Stimulated activated naive CD8-positive, alpha-beta T cell treated with anti-CD3 and anti-CD28 coated beads, Interleukin-15, amount 100 ng/mL, for 72 hours (primary cell): ENCODE data around the gene FAM171A1.
"Not testable (repeated sequence)": the region's sequence is repeated elsewhere in the genome, so short reads cannot be mapped to it uniquely, and the experiment has no call there.

Source experiments
- ATAC-seq: fragments of 150-1000 bp; cut with Tn5 transposase; 2 replicates; pipeline ENCODE4 v1.10.0; 2021; ENCODE audit warnings: mild to moderate bottlenecking, moderate library complexity
- DNase-seq, 2 donors: peaks; one replicate each; pipeline ENCODE4 v3.0.0; 2021 to 2022
- H3K27ac Mint-ChIP-seq, 2 donors: one replicate each; pipeline ENCODE4 v1.8.0; 2022; ENCODE audit warnings: mild to moderate bottlenecking in 2 of 2, mixed read lengths in 2 of 2, moderate library complexity in 2 of 2
- H3K27me3 Mint-ChIP-seq: one replicate; pipeline ENCODE4 v1.8.0; 2022; ENCODE audit warnings: mixed read lengths
- H3K4me1 Mint-ChIP-seq: one replicate; pipeline ENCODE4 v1.8.0; 2022; ENCODE audit warnings: mild to moderate bottlenecking, mixed read lengths
- H3K4me3 Mint-ChIP-seq, 2 donors: one replicate each; pipeline ENCODE4 v1.8.0; 2022; ENCODE audit warnings: mild to moderate bottlenecking in 2 of 2, mixed read lengths in 2 of 2, moderate library complexity in 1 of 2
- H3K9me3 Mint-ChIP-seq, 2 donors: one replicate each; pipeline ENCODE4 v1.8.0; 2022; ENCODE audit warnings: mixed read lengths in 2 of 2

Gene FAM171A1

DNA sequence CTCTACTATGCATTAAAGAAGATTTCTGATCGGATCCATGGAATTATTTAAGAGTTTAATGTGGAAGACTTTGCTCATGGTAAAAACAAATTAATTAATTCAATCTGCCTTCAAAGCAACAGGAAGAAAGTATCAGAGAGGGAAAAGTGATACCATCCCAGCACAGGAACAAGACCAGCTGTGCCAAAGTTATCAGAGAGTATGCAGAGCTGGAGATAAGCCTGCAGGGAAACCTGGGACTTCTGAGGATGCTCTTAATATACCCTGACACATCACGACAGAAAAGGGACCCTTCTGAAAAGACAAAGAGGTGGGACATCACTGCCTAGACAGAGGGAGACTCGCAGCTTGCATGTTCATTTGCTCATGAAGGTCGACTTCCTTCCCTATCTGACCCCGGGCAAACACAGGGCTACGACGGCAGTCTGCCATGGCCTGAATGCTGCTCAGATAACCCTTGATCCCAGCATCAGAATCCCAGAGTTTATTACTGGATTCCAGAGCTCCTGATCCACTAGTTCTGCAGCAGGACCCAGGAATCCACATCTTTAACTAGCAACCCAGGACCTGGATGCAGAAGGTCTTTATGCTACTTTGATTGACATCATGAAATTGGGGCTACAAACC lies 29.5 kb downstream of the FAM171A1 start:
- Mint-ChIP-seq H3K27ac (no peak overlapping the region), H3K4me1 (no peaks in the 10 kb centered on the region), H3K4me3 (no peak overlapping the region), H3K9me3 (no peaks in the 10 kb centered on the region), H3K27me3 (peaks cover 10% of the 10 kb centered on the region)
- ATAC-seq (no peak), DNase-seq (no peak)

DNA sequence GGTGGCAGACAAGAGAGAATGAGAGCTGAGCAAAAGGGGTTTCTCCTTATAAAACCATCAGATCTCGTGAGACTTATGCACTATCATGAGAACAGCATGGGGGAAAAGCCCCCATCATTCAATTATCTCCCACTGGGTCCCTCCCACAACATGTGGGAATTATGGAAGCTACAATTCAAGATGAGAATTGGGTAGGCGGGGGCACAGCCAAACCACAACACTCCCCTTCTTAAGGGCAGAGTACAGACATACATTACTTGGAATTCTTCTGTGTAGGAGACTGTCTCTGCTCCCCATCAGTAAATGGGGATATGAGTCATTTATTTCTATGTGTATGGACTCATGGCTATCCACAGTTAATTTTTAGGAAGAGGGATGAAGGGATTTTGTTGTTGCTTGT lies 31.2 kb downstream of the FAM171A1 start:
- peaks cover 10% of the 10 kb centered on the region for H3K27me3 Mint-ChIP-seq
- H3K9me3 Mint-ChIP-seq, result no peaks in the 10 kb centered on the region
- no peak for ATAC-seq
- H3K4me3 Mint-ChIP-seq, result no peak overlapping the region
- H3K27ac Mint-ChIP-seq, result no peak overlapping the region
- H3K4me1 Mint-ChIP-seq, result no peaks in the 10 kb centered on the region
- no peak for DNase-seq

DNA sequence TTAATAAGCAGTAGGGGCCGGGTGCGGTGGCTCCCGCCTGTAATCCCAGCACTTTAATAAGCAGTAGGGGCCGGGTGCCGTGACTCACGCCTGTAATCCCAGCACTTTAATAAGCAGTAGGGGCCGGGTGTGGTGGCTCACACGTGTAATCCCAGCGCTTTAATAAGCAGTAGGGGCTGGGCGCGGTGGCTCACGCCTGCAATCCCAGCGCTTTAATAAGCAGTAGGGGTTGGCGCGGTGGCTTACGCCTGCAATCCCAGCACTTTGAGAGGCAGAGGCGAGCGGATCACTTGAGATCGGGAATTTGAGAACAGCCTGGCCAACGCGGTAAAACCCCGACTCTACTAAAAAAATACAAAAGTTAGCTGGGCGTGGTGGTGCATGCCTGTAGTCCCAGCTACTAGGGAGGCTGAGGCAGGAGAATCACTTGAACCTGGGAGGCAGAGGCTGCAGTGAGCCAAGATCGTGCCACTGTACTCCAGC lies 33.6 kb downstream of the FAM171A1 start:
- H3K4me1 Mint-ChIP-seq, DNase-seq, ATAC-seq, H3K27ac Mint-ChIP-seq, H3K4me3 Mint-ChIP-seq, H3K9me3 Mint-ChIP-seq, H3K27me3 Mint-ChIP-seq: not testable (repeated sequence)

DNA sequence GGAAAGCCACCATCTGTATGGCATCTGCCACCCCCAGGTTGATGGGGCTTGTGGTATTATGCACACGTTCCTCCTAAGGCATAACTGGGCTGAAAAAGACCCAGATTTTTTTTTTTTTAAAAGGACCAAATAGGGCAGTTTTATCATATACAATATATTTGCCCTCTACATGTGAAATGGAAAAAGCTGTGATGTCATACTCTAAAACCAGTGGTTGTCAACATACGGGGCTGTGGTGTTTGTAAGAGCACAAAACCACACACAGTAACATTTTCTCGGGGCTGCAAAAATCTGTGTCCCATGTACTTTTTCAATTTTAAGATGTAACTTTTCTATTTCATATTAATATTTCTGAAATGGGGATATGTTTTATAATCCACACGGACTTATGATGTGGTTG lies 34.9 kb downstream of the FAM171A1 start:
- no peaks in the 10 kb centered on the region for H3K9me3 Mint-ChIP-seq
- no peaks in the 10 kb centered on the region for H3K27me3 Mint-ChIP-seq
- no peak overlapping the region for H3K27ac Mint-ChIP-seq
- no peak overlapping the region for H3K4me3 Mint-ChIP-seq
- no peak for DNase-seq
- H3K4me1 Mint-ChIP-seq, result no peaks in the 10 kb centered on the region
- ATAC-seq, result peak; percentile 28

DNA sequence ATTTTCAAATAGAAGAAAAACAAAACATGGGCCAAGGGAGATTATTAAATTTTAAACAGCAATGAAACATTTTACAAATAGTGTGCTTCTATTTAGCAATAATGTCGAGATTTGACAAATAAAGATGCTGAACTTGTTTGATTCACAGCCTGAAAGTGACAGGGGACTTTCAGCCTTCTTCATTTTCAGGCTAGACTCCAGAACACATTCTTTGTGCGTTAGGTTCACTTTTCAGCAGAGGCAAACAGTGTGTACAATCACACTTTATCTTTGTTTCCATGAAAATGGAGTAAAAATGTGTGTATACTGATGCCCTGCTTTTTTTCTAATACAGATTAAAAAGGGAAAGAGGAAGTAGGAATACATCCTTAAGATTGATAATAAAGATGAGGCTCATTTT lies 35.6 kb downstream of the FAM171A1 start:
- no peak overlapping the region for H3K4me3 Mint-ChIP-seq

DNA sequence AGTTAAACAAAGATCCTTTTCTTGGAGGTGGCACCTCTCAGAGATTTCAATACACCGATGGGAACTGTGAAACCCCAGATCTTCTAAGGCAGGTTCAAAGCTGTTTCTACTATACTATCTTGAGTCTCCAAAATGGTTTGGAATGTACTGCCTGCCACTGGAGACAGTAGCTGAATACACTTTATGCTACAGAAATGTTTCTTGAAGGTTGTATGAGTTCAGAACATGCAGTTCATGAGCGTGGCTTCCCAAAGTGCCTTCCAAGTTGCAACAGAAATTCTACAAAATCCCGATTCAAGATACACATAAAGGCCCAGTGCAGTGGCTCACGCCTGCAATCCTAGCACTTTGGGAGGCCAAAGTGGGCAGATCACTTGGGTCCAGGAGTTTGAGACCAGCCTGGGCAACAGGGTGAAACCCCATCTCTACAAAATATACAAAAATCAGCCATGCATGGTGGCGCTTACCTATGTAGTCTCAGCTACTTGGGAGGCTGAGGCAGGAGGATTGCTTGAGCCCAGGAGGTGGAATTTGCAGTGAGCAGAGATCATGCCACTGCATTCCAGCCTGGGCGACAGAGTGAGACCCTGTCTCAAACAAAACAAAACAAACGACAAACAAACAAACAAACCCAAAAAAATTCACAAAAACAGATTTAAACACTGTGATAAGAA lies 36.3 kb downstream of the FAM171A1 start:
- no peak for DNase-seq
- Mint-ChIP-seq H3K4me1 (no peaks in the 10 kb centered on the region), H3K27me3 (no peaks in the 10 kb centered on the region), H3K9me3 (no peaks in the 10 kb centered on the region), H3K4me3 (no peak overlapping the region), H3K27ac (no peak overlapping the region)
- no peak for ATAC-seq

More for the DNA sequence above, 35.6 kb downstream of the FAM171A1 start:
- ATAC-seq (no peak), DNase-seq (no peak)
- Mint-ChIP-seq H3K4me1 (no peaks in the 10 kb centered on the region), H3K27ac (no peak overlapping the region), H3K27me3 (no peaks in the 10 kb centered on the region), H3K9me3 (no peaks in the 10 kb centered on the region)

DNA sequence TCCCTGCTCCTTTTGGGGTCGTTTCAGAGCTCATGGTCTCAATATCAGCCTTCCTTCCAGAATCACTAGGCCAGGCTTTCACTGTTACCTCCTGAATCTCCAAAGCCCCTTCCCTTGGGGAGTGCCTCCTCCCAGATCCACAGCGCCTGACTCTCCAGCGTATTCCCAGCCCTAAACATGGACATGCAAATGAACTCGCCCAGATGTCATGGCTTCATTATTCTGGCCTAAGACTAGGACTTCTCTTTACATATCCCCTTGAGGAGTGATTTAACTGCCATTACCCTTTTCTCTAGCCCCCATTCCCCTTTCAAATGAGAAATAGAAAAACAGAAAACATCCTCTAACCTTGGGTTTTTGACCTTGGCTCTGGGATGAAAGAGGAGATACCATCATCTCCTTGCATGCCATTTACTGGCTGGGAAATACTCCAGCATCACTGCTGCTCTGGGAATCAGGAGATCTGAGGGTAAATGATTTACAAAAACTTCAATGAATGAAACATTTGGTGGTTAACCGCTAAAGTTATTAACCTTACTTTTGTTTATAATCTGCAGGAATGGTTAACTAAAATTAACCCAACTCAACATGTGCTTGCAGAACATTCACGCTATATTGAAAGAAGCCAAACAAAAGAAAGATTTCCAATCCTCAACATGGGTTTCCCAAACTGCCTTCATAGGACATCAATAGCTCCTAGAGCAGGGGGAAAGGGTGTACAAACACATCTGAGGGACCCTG lies 37.0 kb downstream of the FAM171A1 start:
- DNase-seq (no peak), ATAC-seq (no peak)
- H3K4me3 Mint-ChIP-seq, result no peak overlapping the region
- no peaks in the 10 kb centered on the region for H3K27me3 Mint-ChIP-seq
- H3K9me3 Mint-ChIP-seq, result no peaks in the 10 kb centered on the region
- no peaks in the 10 kb centered on the region for H3K4me1 Mint-ChIP-seq
- no peak overlapping the region for H3K27ac Mint-ChIP-seq

DNA sequence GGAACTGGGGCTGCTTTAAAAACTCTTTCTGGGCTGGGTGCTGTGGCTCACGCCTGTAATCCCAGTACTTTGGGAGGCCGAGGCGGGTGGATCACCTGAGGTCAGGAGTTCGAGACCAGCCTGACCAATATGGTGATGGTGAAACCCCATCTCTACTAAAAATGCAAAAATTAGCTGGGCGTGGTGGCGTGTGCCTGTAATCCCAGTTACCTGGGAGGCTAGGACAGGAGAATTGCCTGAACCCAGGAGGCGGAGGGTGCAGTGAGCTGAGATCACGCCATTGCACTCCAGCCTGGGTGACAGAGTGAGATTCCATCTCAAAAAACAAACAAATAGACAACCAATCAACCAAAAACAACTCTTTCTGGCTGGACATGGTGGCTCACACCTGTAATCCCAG lies 37.9 kb downstream of the FAM171A1 start:
- not testable (repeated sequence) for H3K4me1 Mint-ChIP-seq, ATAC-seq, H3K27me3 Mint-ChIP-seq, DNase-seq, H3K9me3 Mint-ChIP-seq, H3K4me3 Mint-ChIP-seq, H3K27ac Mint-ChIP-seq

DNA sequence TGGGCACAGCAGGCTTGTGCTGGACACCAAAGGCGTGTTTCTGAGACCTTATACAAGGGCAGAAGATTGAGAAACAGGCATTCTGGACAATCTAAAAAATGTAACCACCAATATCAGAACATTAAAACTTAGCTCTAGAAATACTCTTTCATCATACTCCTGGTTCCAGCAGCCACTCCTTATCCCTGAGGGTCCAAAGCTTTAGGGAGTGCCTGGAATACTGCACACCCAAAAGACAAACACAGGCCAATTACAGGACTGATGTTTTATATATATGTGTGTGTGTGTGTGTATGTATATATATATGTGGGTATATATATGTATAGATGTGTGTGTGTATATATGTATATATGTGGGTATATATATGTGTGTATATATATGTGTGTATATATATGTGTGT lies 39.6 kb downstream of the FAM171A1 start:
- no peak for DNase-seq
- Mint-ChIP-seq H3K4me3 (no peak overlapping the region), H3K27ac (no peak overlapping the region), H3K27me3 (no peaks in the 10 kb centered on the region), H3K9me3 (no peaks in the 10 kb centered on the region), H3K4me1 (no peaks in the 10 kb centered on the region)
- no peak for ATAC-seq

DNA sequence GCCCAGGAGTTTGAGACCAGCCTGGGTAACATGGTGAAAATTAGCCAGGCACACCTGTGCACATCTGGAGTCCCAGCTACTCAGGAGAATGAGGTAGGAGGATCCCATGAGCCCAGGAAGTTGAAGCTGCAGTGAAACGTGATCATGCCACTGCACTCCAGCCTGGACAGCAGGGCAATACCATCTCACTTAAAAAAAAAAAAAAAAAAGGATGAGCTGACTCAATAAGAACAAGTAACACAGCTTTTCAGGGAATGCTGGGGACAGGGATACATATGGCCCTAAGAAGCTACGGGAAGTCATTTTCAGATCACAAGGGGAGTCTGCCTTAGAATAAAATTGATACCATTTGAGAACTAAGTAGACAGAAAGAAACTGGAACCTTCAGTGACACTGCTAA lies 41.7 kb downstream of the FAM171A1 start:
- H3K4me1 Mint-ChIP-seq, result peaks cover 16% of the 10 kb centered on the region
- no peak for DNase-seq
- H3K4me3 Mint-ChIP-seq, result no peak overlapping the region
- H3K9me3 Mint-ChIP-seq, result no peaks in the 10 kb centered on the region
- ATAC-seq, result no peak
- no peak overlapping the region for H3K27ac Mint-ChIP-seq
- H3K27me3 Mint-ChIP-seq, result no peaks in the 10 kb centered on the region

DNA sequence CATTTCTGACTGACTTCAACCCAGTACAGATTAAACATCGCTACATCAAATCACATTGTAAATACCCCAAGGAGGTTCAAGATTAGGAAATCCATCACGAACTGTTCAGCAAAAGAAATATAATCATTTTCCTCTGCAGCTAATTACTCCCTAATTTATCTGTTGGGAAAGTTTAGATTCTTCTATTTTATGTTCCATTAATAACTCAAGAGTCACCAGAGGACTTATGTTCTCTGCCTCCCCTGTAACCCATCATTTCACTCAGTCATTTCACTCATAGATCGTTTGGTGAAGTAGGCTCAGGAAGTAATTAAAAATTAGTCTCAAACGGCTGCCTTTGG lies 45.2 kb downstream of the FAM171A1 start:
- Mint-ChIP-seq H3K4me1 (peaks cover 16% of the 10 kb centered on the region), H3K9me3 (no peaks in the 10 kb centered on the region), H3K4me3 (no peak overlapping the region), H3K27me3 (no peaks in the 10 kb centered on the region), H3K27ac (peak overlapping the region in 1 of 2 donors; percentile 77)
- ATAC-seq, result no peak
- no peak for DNase-seq

DNA sequence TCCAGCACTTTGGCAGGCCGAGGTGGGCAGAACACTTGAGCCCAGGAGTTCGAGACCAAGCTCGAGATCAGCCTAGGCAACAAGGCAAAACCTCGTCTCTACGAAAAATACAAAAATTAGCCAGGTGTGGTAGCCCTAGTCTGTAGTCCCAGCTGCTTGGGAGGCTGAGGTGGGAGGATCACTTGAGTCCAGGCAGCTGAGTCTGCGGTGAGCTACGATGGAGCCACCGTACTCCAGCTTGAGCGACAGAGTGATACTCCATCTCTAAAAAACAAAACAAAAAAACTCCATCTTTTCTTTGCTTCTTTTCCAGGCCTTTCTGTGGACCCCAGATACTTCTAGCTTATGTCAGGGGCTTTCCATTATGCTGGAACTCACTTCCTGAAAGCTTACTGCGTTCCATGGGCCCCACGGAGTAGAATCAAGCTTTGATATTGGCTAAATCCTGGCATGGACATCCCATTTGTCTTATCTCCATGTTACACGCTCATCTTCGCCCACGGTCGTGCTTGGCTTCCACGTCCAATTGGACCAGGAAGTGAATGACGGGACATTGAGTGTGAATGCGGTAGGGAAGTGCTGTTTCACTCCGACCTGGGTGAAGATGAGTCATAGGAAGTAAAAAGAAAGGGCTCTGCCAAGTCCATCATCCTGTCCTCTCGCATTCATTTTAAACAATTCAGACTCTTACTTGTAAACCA lies 45.7 kb downstream of the FAM171A1 start:
- Mint-ChIP-seq H3K27me3 (no peaks in the 10 kb centered on the region), H3K9me3 (no peaks in the 10 kb centered on the region), H3K4me3 (no peak overlapping the region), H3K27ac (peak overlapping the region; percentile 46 to 77), H3K4me1 (peaks cover 16% of the 10 kb centered on the region)
- peak; percentile 49 for ATAC-seq
- no peak for DNase-seq

DNA sequence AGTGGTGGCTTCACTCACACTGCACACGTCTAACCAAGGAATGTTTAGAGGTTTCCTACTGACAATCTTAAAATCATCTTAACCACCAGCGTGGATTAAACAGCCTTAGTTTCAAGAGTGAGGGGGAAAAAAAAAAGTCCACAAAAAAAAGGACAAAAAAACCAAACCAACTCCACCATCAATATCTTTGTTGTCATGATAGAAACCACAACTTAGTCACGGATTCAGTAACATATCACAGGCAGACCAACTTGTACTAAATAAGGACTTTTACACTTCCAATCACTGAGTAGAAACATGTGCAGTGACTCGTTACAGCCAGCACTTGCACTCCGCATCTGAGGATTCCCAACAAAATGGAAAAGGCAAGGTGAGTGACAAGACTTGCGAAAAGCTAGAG lies 46.5 kb downstream of the FAM171A1 start:
- H3K9me3 Mint-ChIP-seq, result no peaks in the 10 kb centered on the region
- H3K27ac Mint-ChIP-seq, result no peak overlapping the region
- H3K4me3 Mint-ChIP-seq, result no peak overlapping the region
- peaks cover 16% of the 10 kb centered on the region for H3K4me1 Mint-ChIP-seq
- no peaks in the 10 kb centered on the region for H3K27me3 Mint-ChIP-seq
- DNase-seq, result no peak
- no peak for ATAC-seq

DNA sequence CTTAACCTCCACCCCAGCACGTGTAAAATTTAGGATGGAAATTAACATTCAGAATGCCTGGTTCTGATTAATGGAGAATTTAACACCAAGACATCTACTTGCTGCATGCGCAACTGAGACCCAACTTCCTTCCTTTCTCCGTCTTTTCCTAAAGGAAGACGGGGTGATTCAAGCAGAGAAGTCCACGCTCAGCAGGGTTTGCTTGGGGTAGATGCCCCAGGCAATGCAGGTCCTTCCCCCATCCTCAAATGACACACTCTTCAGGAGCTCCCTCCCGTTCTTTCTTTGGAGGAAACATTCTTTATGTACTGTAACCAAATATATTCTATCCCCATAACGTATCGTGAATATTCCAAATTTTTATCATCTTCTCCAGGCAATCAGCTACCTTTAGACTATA lies 47.0 kb downstream of the FAM171A1 start:
- Mint-ChIP-seq H3K9me3 (no peaks in the 10 kb centered on the region), H3K4me1 (peaks cover 16% of the 10 kb centered on the region), H3K4me3 (no peak overlapping the region), H3K27me3 (no peaks in the 10 kb centered on the region), H3K27ac (no peak overlapping the region)
- DNase-seq, result no peak
- no peak for ATAC-seq

DNA sequence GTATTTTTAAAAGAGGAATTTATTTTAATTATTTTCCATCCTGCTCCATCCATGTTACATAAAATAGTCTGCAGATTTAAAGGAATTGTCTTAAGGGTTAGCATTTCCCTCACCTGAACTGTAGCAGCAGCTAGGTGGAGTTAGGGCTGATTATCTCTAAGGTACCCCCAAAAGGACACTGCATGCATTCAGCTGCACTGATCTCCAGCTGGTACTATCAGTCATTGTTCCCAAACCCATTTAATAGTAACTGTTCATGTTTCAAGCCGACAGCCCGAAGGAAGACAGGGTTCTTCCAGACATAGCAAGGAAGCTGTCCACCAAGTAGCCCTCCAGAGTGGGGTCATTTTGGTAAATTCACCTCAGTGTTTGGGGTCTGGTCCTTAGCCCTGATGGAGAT lies 48.7 kb downstream of the FAM171A1 start:
- ATAC-seq (no peak), DNase-seq (no peak)
- Mint-ChIP-seq H3K4me3 (no peak overlapping the region), H3K4me1 (peaks cover 16% of the 10 kb centered on the region), H3K9me3 (no peaks in the 10 kb centered on the region), H3K27me3 (no peaks in the 10 kb centered on the region), H3K27ac (no peak overlapping the region)
